PFSK-1 (cell line): ENCODE data around the gene MKRN2.

Experiments used
- POLR2AphosphoS5 ChIP-seq: IDR thresholded peaks from 2 replicates; pipeline ENCODE4 v1.6.1; 2012; ENCODE audit warnings: low read depth, mild to moderate bottlenecking, control low read depth, low read length, moderate library complexity
- SIN3A ChIP-seq: IDR thresholded peaks from 2 replicates; pipeline ENCODE4 v1.6.1; 2012; ENCODE audit warnings: mild to moderate bottlenecking, low read length, moderate library complexity, borderline replicate concordance; ENCODE audit not compliant: insufficient read depth

GRCh38 chr3:12622335-12622734 is 65.4 kb downstream of the MKRN2 start:
- TF ChIP-seq SIN3A (no peak), POLR2AphosphoS5 (no peak)
